H9 (cell line): ENCODE data around the gene THBS2. TPM values are rescaled to one million over a fixed set of nuclear protein-coding genes. Genes with fewer than 3 reads are reported as not detected.

Experiments
- DNase-seq: peaks from one replicate; pipeline ENCODE4 v3.0.0-alpha.2; 2017
- H2AFZ ChIP-seq: one replicate; pipeline ENCODE4 v1.6.1; 2013; ENCODE audit warnings: mild to moderate bottlenecking, low read length, control low read depth, moderate library complexity
- H2AK5ac ChIP-seq: 2 replicates; pipeline ENCODE4 v1.6.1; 2013; ENCODE audit warnings: low read length, control low read depth, mixed read lengths; ENCODE audit not compliant: insufficient read length
- H2BK120ac ChIP-seq: one replicate; pipeline ENCODE4 v1.6.1; 2013; ENCODE audit warnings: low read depth, mild to moderate bottlenecking, low read length, control low read depth, inconsistent platforms; ENCODE audit not compliant: poor library complexity, severe bottlenecking
- H2BK12ac ChIP-seq: 2 replicates; pipeline ENCODE4 v1.6.1; 2013; ENCODE audit warnings: low read length, control low read depth, mixed read lengths, low read depth; ENCODE audit not compliant: insufficient read length
- H2BK15ac ChIP-seq: 2 replicates; pipeline ENCODE4 v1.6.1; 2013; ENCODE audit warnings: low read depth, low read length, control low read depth
- H2BK20ac ChIP-seq: one replicate; pipeline ENCODE4 v1.6.1; 2013; ENCODE audit warnings: low read depth, mild to moderate bottlenecking, low read length, control low read depth, inconsistent platforms; ENCODE audit not compliant: poor library complexity, severe bottlenecking
- H2BK5ac ChIP-seq: 2 replicates; pipeline ENCODE4 v1.6.1; 2013; ENCODE audit warnings: low read length, control low read depth, mixed read lengths; ENCODE audit not compliant: insufficient read length
- H3K14ac ChIP-seq: 2 replicates; pipeline ENCODE4 v1.6.1; 2013; ENCODE audit warnings: low read length, control low read depth; ENCODE audit not compliant: insufficient read depth
- H3K18ac ChIP-seq: 2 replicates; pipeline ENCODE4 v1.6.1; 2013; ENCODE audit warnings: low read depth, mild to moderate bottlenecking, mixed read lengths, low read length, control low read depth; ENCODE audit not compliant: insufficient read length
- H3K23ac ChIP-seq: 2 replicates; pipeline ENCODE4 v1.6.1; 2013; ENCODE audit warnings: low read length, control low read depth, mixed read lengths, low read depth; ENCODE audit not compliant: insufficient read length
- H3K23me2 ChIP-seq: 2 replicates; pipeline ENCODE4 v1.6.1; 2013; ENCODE audit warnings: low read depth, mild to moderate bottlenecking, mixed read lengths, low read length, control low read depth; ENCODE audit not compliant: insufficient read length, poor library complexity, severe bottlenecking
- H3K27ac ChIP-seq: 2 replicates; pipeline ENCODE4 v1.5.1; 2013; ENCODE audit warnings: low read length, control low read depth, mixed read lengths, low read depth; ENCODE audit not compliant: insufficient read length
- H3K27me3 ChIP-seq: 2 replicates; pipeline ENCODE4 v1.6.1; 2013; ENCODE audit warnings: low read length, control low read depth, inconsistent platforms; ENCODE audit not compliant: insufficient read depth
- H3K4ac ChIP-seq: 2 replicates; pipeline ENCODE4 v1.6.1; 2013; ENCODE audit warnings: low read depth, mild to moderate bottlenecking, control low read depth, inconsistent platforms, low read length, moderate library complexity
- H3K4me1 ChIP-seq: 2 replicates; pipeline ENCODE4 v1.6.1; 2013; ENCODE audit warnings: low read length, control low read depth, inconsistent platforms; ENCODE audit not compliant: insufficient read depth
- H3K4me2 ChIP-seq: 2 replicates; pipeline ENCODE4 v1.6.1; 2013; ENCODE audit warnings: low read length, control low read depth, mixed read lengths; ENCODE audit not compliant: insufficient read length, insufficient read depth
- H3K56ac ChIP-seq: 2 replicates; pipeline ENCODE4 v1.6.1; 2013; ENCODE audit warnings: low read depth, mild to moderate bottlenecking, mixed read lengths, low read length, control low read depth; ENCODE audit not compliant: insufficient read length
- H3K79me1 ChIP-seq: 2 replicates; pipeline ENCODE4 v1.6.1; 2013; ENCODE audit warnings: low read depth, mild to moderate bottlenecking, moderate library complexity, low read length, control low read depth, inconsistent platforms; ENCODE audit not compliant: insufficient read depth, poor library complexity, severe bottlenecking
- H3K79me2 ChIP-seq: 2 replicates; pipeline ENCODE4 v1.6.1; 2013; ENCODE audit warnings: low read length, control low read depth, inconsistent platforms; ENCODE audit not compliant: insufficient read depth
- H3K9ac ChIP-seq: 2 replicates; pipeline ENCODE4 v1.6.1; 2013; ENCODE audit warnings: low read length, control low read depth, mixed read lengths; ENCODE audit not compliant: insufficient read length; ENCODE audit errors: extremely low read depth
- H3K9me3 ChIP-seq: one replicate; pipeline ENCODE4 v1.6.1; 2013; ENCODE audit warnings: low read depth, low read length, inconsistent platforms; ENCODE audit not compliant: control insufficient read depth
- H3T11ph ChIP-seq: one replicate; pipeline ENCODE4 v1.6.1; 2013; ENCODE audit warnings: mild to moderate bottlenecking, low read length, control low read depth, inconsistent platforms
- H4K20me1 ChIP-seq: one replicate; pipeline ENCODE4 v1.6.1; 2013; ENCODE audit not compliant: control insufficient read depth, insufficient read length, insufficient read depth
- H4K5ac ChIP-seq: 2 replicates; pipeline ENCODE4 v1.6.1; 2013; ENCODE audit warnings: low read depth, mild to moderate bottlenecking, mixed read lengths, low read length, control low read depth; ENCODE audit not compliant: insufficient read length
- H4K8ac ChIP-seq: replicated peaks from 2 replicates; pipeline ENCODE4 v1.6.1; 2013; ENCODE audit warnings: low read length, control low read depth, mixed read lengths, low read depth; ENCODE audit not compliant: insufficient read length
- H4K91ac ChIP-seq: 2 replicates; pipeline ENCODE4 v1.6.1; 2013; ENCODE audit warnings: low read depth, mild to moderate bottlenecking, moderate library complexity, mixed read lengths, low read length, control low read depth; ENCODE audit not compliant: insufficient read length
- H3K27ac Mint-ChIP-seq, 3 experiments: 2 replicates in 2 of 3; 3 replicates in 1 of 3; pipeline ENCODE4 v1.8.0; 2020 to 2021; ENCODE audit warnings: mixed read lengths in 3 of 3, mild to moderate bottlenecking in 1 of 3, moderate library complexity in 1 of 3
- H3K27me3 Mint-ChIP-seq: 2 replicates; pipeline ENCODE4 v1.8.0; 2021; ENCODE audit warnings: low read depth, mild to moderate bottlenecking, moderate library complexity, mixed read lengths
- H3K36me3 Mint-ChIP-seq, 3 experiments: 2 replicates in 2 of 3; 3 replicates in 1 of 3; pipeline ENCODE4 v1.8.0; 2020 to 2021; ENCODE audit warnings: low read depth in 3 of 3, mixed read lengths in 3 of 3; ENCODE audit not compliant: insufficient read depth in 1 of 3
- H3K4me1 Mint-ChIP-seq, 2 experiments: 2 replicates each; pipeline ENCODE4 v1.8.0; 2020; ENCODE audit warnings: mixed read lengths in 2 of 2
- H3K4me3 Mint-ChIP-seq, 2 experiments: 2 replicates in 1 of 2; 3 replicates in 1 of 2; pipeline ENCODE4 v1.8.0; 2020 to 2021; ENCODE audit warnings: mild to moderate bottlenecking in 2 of 2, mixed read lengths in 2 of 2, moderate library complexity in 1 of 2
- H3K9me3 Mint-ChIP-seq, 2 experiments: 2 replicates in 1 of 2; 3 replicates in 1 of 2; pipeline ENCODE4 v1.8.0; 2020; ENCODE audit warnings: mild to moderate bottlenecking in 2 of 2, mixed read lengths in 2 of 2, moderate library complexity in 1 of 2
- CTCF ChIP-seq: fragments of 200-600 bp; sonication (generic); conservative IDR thresholded peaks from 3 replicates; pipeline ENCODE4 v1.8.0; 2021; ENCODE audit warnings: antibody characterized with exemption, mild to moderate bottlenecking
- WGBS: extraction: QIAGEN DNeasy Blood & Tissue Kit; methylation state at CpG from one replicate; pipeline ENCODE4 v1.1.7; 2013; ENCODE audit warnings: missing lambda C conversion rate, low lambda C conversion rate, mixed read lengths; ENCODE audit not compliant: insufficient read length; ENCODE audit errors: extremely low coverage; 5-methylcytosine and 5-hydroxymethylcytosine counted together
- total RNA-seq: library from RNA; stranded (reverse); gene quantifications from 2 replicates; pipeline ENCODE4 v1.2.1, GENCODE V29; 2021

Gene THBS2
- total RNA-seq, 1 experiment from 2014 or later = 14.7 TPM

- Histone ChIP-seq H3K4me2 (no peak overlapping the region), H2AK5ac (no peak overlapping the region), H2AFZ (no peak overlapping the region), H3K23me2 (no peaks in the 10 kb centered on the region), H3K14ac (no peak overlapping the region), H4K91ac (no peak overlapping the region), H3K27me3 (no peaks in the 10 kb centered on the region), H2BK12ac (no peak overlapping the region), H2BK20ac (no peak overlapping the region), H3K27ac (no peak overlapping the region), H3K18ac (no peak overlapping the region), H3K23ac (no peak overlapping the region), H3K79me2 (no peaks in the 10 kb centered on the region), H3K56ac (no peak overlapping the region), H3K79me1 (no peaks in the 10 kb centered on the region), H3K9ac (no peak overlapping the region), H2BK15ac (no peak overlapping the region), H2BK120ac (no peak overlapping the region), H4K8ac (no peak overlapping the region), H3K9me3 (no peaks in the 10 kb centered on the region), H2BK5ac (no peak overlapping the region), H4K5ac (no peak overlapping the region), H3K4ac (no peak overlapping the region), H3K4me1 (no peaks in the 10 kb centered on the region), H3T11ph (no peak overlapping the region), H4K20me1 (no peaks in the 10 kb centered on the region)
- no peak for TF ChIP-seq CTCF
- Mint-ChIP-seq H3K27me3 (peaks cover 1% of the 10 kb centered on the region; the same call in 1 of the 2 replicates), H3K9me3 (peaks cover 0 to 4% of the 10 kb centered on the region in 2 experiments; a peak in 3 of 5 replicates), H3K4me1 (peaks cover 3 to 6% of the 10 kb centered on the region in 2 experiments; a peak in 2 of 4 replicates), H3K4me3 (no peak overlapping the region), H3K36me3 (no peaks in the 10 kb centered on the region), H3K27ac (peak overlapping the region in 1 of 3 experiments; percentile 35; a peak in 1 of 7 replicates)
- no CpG with 5 or more reads among the region's 26 CpGs for WGBS
- DNase-seq = no peak
Measured at GRCh38 chr6:169185692-169186485, 67.8 kb downstream of the THBS2 start.
